ENCODE data around the gene KCNIP4.

DNA sequence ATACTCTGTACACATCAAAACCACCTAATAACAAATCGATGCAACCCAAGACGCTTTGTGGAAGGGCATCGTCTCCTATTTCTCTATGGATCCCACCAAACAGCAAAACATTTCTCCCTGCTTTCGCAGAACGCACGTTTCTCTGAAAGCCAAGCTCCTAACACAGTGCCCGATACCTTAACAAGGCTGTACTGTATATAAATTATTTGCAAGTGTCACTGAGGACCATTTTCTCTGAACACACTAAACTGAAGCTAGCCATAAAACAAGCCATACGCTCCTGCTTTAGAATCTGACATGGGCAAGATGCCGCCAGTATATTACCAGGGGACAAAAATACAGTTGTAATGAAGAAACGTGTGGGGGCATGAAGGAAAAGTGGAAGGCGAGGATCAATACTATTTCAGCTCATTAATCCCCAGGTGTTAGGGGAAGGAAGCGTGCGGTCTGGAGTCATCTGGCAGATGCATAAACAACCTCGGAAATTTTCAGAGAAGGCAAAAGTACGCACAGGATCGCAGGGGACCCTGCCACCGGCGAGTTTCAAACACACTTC, 703 bp downstream of the KCNIP4 start:
- TF ChIP-seq CBX3 (IDR thresholded peaks at IDR 0.05; ENCODE audit: borderline replicate concordance in 1 of 2, low read length in 2 of 2) (no peak), FOXK2 (conservative IDR thresholded peaks at IDR 0.05 in 1 of 2, IDR thresholded peaks at IDR 0.05 in 1 of 2; ENCODE audit: low read depth in 2 of 2) (no peak), JUN (IDR thresholded peaks at IDR 0.05; ENCODE audit: borderline replicate concordance, low read depth, low read length) (no peak), JUN (CRISPR knock-in tag; IDR thresholded peaks at IDR 0.05; ENCODE audit: borderline replicate concordance) (no peak)
